ENCODE results near the gene MICOS13. TPM values are rescaled to one million over a fixed set of nuclear protein-coding genes. Genes with fewer than 3 reads are reported as not detected.

MICOS13 gene
- total RNA-seq, 2 donors from 2014 or later: 26.3 to 35.0 TPM

- Histone ChIP-seq H3K9ac (ENCODE audit: extremely low read depth, low read length, poor library complexity, severe bottlenecking) (no peak overlapping the region), H3K9me3 (ENCODE audit: control insufficient read depth, low read length) (no peaks in the 10 kb centered on the region), H3K4me3 (ENCODE audit: low read length) (no peak overlapping the region), H3K4me1 (ENCODE audit: control insufficient read depth, insufficient read depth, low read length) (no peaks in the 10 kb centered on the region), H3K36me3 (ENCODE audit: control insufficient read depth, insufficient read depth, low read length) (peaks cover 80% of the 10 kb centered on the region), H3K27ac (ENCODE audit: low read depth, low read length) (no peak overlapping the region), H3K27me3 (ENCODE audit: control insufficient read depth, insufficient read depth, low read length, poor library complexity, severe bottlenecking) (no peaks in the 10 kb centered on the region)
- Mint-ChIP-seq H3K9me3 (no peaks in the 10 kb centered on the region), H3K4me3 (no peak overlapping the region), H3K27ac (peak overlapping the region; percentile 48), H3K27me3 (ENCODE audit: insufficient read depth) (no peaks in the 10 kb centered on the region), H3K36me3 (ENCODE audit: low read depth) (peaks cover 82% of the 10 kb centered on the region), H3K4me1 (peaks cover 1% of the 10 kb centered on the region)
- 90 to 100% methylated on average over 2 of the region's 2 CpGs for WGBS, 2 experiments (ENCODE audit: insufficient coverage in 1 of 2, insufficient read length in 1 of 2)
- no peak for TF ChIP-seq CTCF (conservative IDR thresholded peaks at IDR 0.05)
- no peak for DNase-seq
Measured at GRCh38 chr19:5644037-5644436, 36.3 kb downstream of the MICOS13 start.

GRCh38 chr19:5643060-5643459 is 37.3 kb downstream of the MICOS13 start:
- Mint-ChIP-seq H3K27ac (no peak overlapping the region), H3K36me3 (ENCODE audit: low read depth) (peaks cover 79% of the 10 kb centered on the region), H3K27me3 (ENCODE audit: insufficient read depth) (no peaks in the 10 kb centered on the region), H3K9me3 (no peaks in the 10 kb centered on the region), H3K4me1 (peaks cover 1% of the 10 kb centered on the region), H3K4me3 (no peak overlapping the region)
- no peak overlapping the region for H3K9ac ChIP-seq (ENCODE audit: extremely low read depth, low read length, poor library complexity, severe bottlenecking)
- H3K4me3 ChIP-seq (ENCODE audit: low read length): no peak overlapping the region
- H3K9me3 ChIP-seq (ENCODE audit: control insufficient read depth, low read length): no peaks in the 10 kb centered on the region
- no peak for TF ChIP-seq CTCF (conservative IDR thresholded peaks at IDR 0.05)
- DNase-seq: no peak
- 96% methylated on average over 3 to 4 of the region's 4 CpGs for WGBS, 2 experiments (ENCODE audit: insufficient coverage in 1 of 2, insufficient read length in 1 of 2)
- H3K36me3 ChIP-seq (ENCODE audit: control insufficient read depth, insufficient read depth, low read length): peaks cover 79% of the 10 kb centered on the region
- no peaks in the 10 kb centered on the region for H3K27me3 ChIP-seq (ENCODE audit: control insufficient read depth, insufficient read depth, low read length, poor library complexity, severe bottlenecking)
- H3K27ac ChIP-seq (ENCODE audit: low read depth, low read length): no peak overlapping the region
- no peaks in the 10 kb centered on the region for H3K4me1 ChIP-seq (ENCODE audit: control insufficient read depth, insufficient read depth, low read length)

GRCh38 chr19:5642204-5642603 is 38.1 kb downstream of the MICOS13 start:
- no peak for DNase-seq
- Mint-ChIP-seq H3K27me3 (ENCODE audit: insufficient read depth) (no peaks in the 10 kb centered on the region), H3K27ac (no peak overlapping the region), H3K36me3 (ENCODE audit: low read depth) (peaks cover 78% of the 10 kb centered on the region), H3K4me3 (no peak overlapping the region), H3K9me3 (no peaks in the 10 kb centered on the region), H3K4me1 (peaks cover 1% of the 10 kb centered on the region)
- TF ChIP-seq CTCF (conservative IDR thresholded peaks at IDR 0.05): no peak
- Histone ChIP-seq H3K27me3 (ENCODE audit: control insufficient read depth, insufficient read depth, low read length, poor library complexity, severe bottlenecking) (no peaks in the 10 kb centered on the region), H3K36me3 (ENCODE audit: control insufficient read depth, insufficient read depth, low read length) (peaks cover 79% of the 10 kb centered on the region), H3K9ac (ENCODE audit: extremely low read depth, low read length, poor library complexity, severe bottlenecking) (no peak overlapping the region), H3K4me3 (ENCODE audit: low read length) (no peak overlapping the region), H3K9me3 (ENCODE audit: control insufficient read depth, low read length) (no peaks in the 10 kb centered on the region), H3K4me1 (ENCODE audit: control insufficient read depth, insufficient read depth, low read length) (no peaks in the 10 kb centered on the region), H3K27ac (ENCODE audit: low read depth, low read length) (no peak overlapping the region)
- WGBS, 2 experiments (ENCODE audit: insufficient coverage in 1 of 2, insufficient read length in 1 of 2): 94% methylated on average over 2 of the region's 2 CpGs

All from endodermal cell (in vitro differentiated cells).